GM23248 (cell line): Measurements from ENCODE around the gene PRRG1. TPM values are rescaled to one million over a fixed set of nuclear protein-coding genes. Genes with fewer than 3 reads are reported as not detected.

Experiments
- DNase-seq: peaks from one replicate; pipeline ENCODE4 v3.0.0-alpha.2; 2015
- H2AFZ ChIP-seq: fragments of 200-600 bp; sonication (generic); 2 replicates; pipeline ENCODE4 v1.6.1; 2016; ENCODE audit warnings: antibody characterized with exemption
- H3F3A ChIP-seq: fragments of 200-600 bp; sonication (generic); 2 replicates; pipeline ENCODE4 v1.6.1; 2016; ENCODE audit warnings: mild to moderate bottlenecking, antibody characterized with exemption, mixed run types; ENCODE audit not compliant: insufficient read depth
- H3K27ac ChIP-seq: fragments of 200-600 bp; sonication (generic); 2 replicates; pipeline ENCODE4 v1.5.1; 2016; ENCODE audit warnings: mild to moderate bottlenecking
- H3K27me3 ChIP-seq: fragments of 200-600 bp; sonication (generic); replicated peaks from 2 replicates; pipeline ENCODE4 v1.6.1; 2016; ENCODE audit warnings: mild to moderate bottlenecking; ENCODE audit not compliant: insufficient read depth
- H3K36me3 ChIP-seq: fragments of 200-600 bp; sonication (generic); 2 replicates; pipeline ENCODE4 v1.6.1; 2016; ENCODE audit warnings: low read depth, mild to moderate bottlenecking
- H3K4me1 ChIP-seq: fragments of 200-600 bp; sonication (generic); 2 replicates; pipeline ENCODE4 v1.6.1; 2016; ENCODE audit warnings: mild to moderate bottlenecking; ENCODE audit not compliant: insufficient read depth
- H3K4me2 ChIP-seq: fragments of 200-600 bp; sonication (generic); one replicate; pipeline ENCODE4 v1.6.1; 2016; ENCODE audit warnings: mild to moderate bottlenecking; ENCODE audit not compliant: unreplicated experiment
- H3K4me3 ChIP-seq: fragments of 200-600 bp; sonication (generic); 2 replicates; pipeline ENCODE4 v1.5.1; 2016; ENCODE audit warnings: mild to moderate bottlenecking
- H3K79me2 ChIP-seq: fragments of 200-600 bp; sonication (generic); 2 replicates; pipeline ENCODE4 v1.6.1; 2016; ENCODE audit warnings: mild to moderate bottlenecking; ENCODE audit not compliant: insufficient read depth
- H3K9ac ChIP-seq: fragments of 200-600 bp; sonication (generic); 2 replicates; pipeline ENCODE4 v1.6.1; 2016; ENCODE audit warnings: mild to moderate bottlenecking
- H3K9me2 ChIP-seq: fragments of 200-600 bp; sonication (generic); 2 replicates; pipeline ENCODE4 v1.6.1; 2016; ENCODE audit warnings: mixed run types, mild to moderate bottlenecking, moderate library complexity; ENCODE audit not compliant: insufficient read depth
- H3K9me3 ChIP-seq: fragments of 200-600 bp; sonication (generic); one replicate; pipeline ENCODE4 v1.6.1; 2017; ENCODE audit warnings: low read depth
- H4K20me1 ChIP-seq: fragments of 200-600 bp; sonication (generic); 2 replicates; pipeline ENCODE4 v1.6.0; 2016; ENCODE audit not compliant: insufficient read depth
- EZH2 ChIP-seq: fragments of 200-600 bp; sonication (generic); IDR thresholded peaks from 2 replicates; pipeline ENCODE4 v1.6.1; 2018; ENCODE audit warnings: antibody characterized with exemption, mild to moderate bottlenecking; ENCODE audit not compliant: insufficient read depth, poor library complexity, severe bottlenecking
- EZH2phosphoT487 ChIP-seq: fragments of 200-600 bp; sonication (generic); IDR thresholded peaks from 2 replicates; pipeline ENCODE4 v1.6.1; 2018; ENCODE audit warnings: antibody characterized with exemption, moderate library complexity, mild to moderate bottlenecking, low read depth; ENCODE audit not compliant: insufficient read depth
- WGBS, 2 experiments: methylation state at CpG; one replicate each; pipeline ENCODE4 v1.1.6; 2015 to 2017; ENCODE audit warnings: low lambda C conversion rate in 2 of 2, low coverage in 1 of 2; ENCODE audit errors: missing lambda C conversion rate in 2 of 2; 5-methylcytosine and 5-hydroxymethylcytosine counted together
- in situ Hi-C: fragments of 300-500 bp; cut with MboI; formaldehyde crosslinking; loops from 2 replicates; pipeline ENCODE4 v1.15.0; 2020
- polyA plus RNA-seq: library from polyadenylated mRNA; unstranded; fragments of >200 nt; fragmentation: Nextera tagmentation; extraction: Ambion mirVana; gene quantifications from 2 replicates; pipeline ENCODE4 v1.2.1, GENCODE V29; 2016
- total RNA-seq: library from RNA; depleted of rRNA; stranded (reverse); fragments of >200 nt; shearing (Covaris generic); gene quantifications from 2 replicates; pipeline ENCODE4 v1.2.3, GENCODE V29; 2014

PRRG1 gene
- total and polyA plus RNA-seq, 2 experiments from 2014 or later: 7.3 to 11.7 TPM

GRCh38 chrX:37348971-37349220, 268 bp upstream of the PRRG1 start:
- Histone ChIP-seq H3K4me2 (peak overlapping the region; percentile 72), H3K4me1 (peaks cover 14% of the 10 kb centered on the region; the same call in 1 of the 2 replicates), H4K20me1 (no peaks in the 10 kb centered on the region), H3K36me3 (no peaks in the 10 kb centered on the region), H3K9me3 (no peaks in the 10 kb centered on the region), H3F3A (peaks cover 11% of the 10 kb centered on the region), H3K4me3 (peak overlapping the region; percentile 91), H3K9ac (peak overlapping the region; percentile 89), H3K27ac (peak overlapping the region; percentile 81), H2AFZ (peak overlapping the region; percentile 89), H3K79me2 (peaks cover 33% of the 10 kb centered on the region), H3K9me2 (no peaks in the 10 kb centered on the region), H3K27me3 (no peaks in the 10 kb centered on the region)
- in situ Hi-C loops: no loop called here
- TF ChIP-seq EZH2phosphoT487 (no peak), EZH2 (no peak)
- WGBS, 2 experiments: 0% methylated on average over 3 to 11 of the region's 18 CpGs
- DNase-seq: no peak

- Histone ChIP-seq H3K9me2 (no peaks in the 10 kb centered on the region), H2AFZ (peak overlapping the region; percentile 92), H3K27ac (peak overlapping the region; percentile 81), H3F3A (peaks cover 11% of the 10 kb centered on the region), H4K20me1 (no peaks in the 10 kb centered on the region), H3K9me3 (no peaks in the 10 kb centered on the region), H3K36me3 (no peaks in the 10 kb centered on the region), H3K79me2 (peaks cover 42% of the 10 kb centered on the region), H3K4me2 (peak overlapping the region; percentile 95), H3K4me1 (peaks cover 14% of the 10 kb centered on the region; the same call in 1 of the 2 replicates), H3K27me3 (no peaks in the 10 kb centered on the region), H3K9ac (peak overlapping the region; percentile 89), H3K4me3 (peak overlapping the region; percentile 91)
- DNase-seq: peak; percentile 55
- in situ Hi-C loops: no loop called here
- TF ChIP-seq EZH2phosphoT487: no peak
- no peak for TF ChIP-seq EZH2
- 0 to 10% methylated on average over 4 of the region's 8 CpGs for WGBS, 2 experiments
These were observed 836 bp downstream of the PRRG1 start for GRCh38 chrX:37350034-37350365.

GRCh38 chrX:37353646-37354045, 4.5 kb downstream of the PRRG1 start:
- Histone ChIP-seq H3K4me3 (no peak overlapping the region), H3K9me3 (no peaks in the 10 kb centered on the region), H3K27ac (no peak overlapping the region), H3K4me1 (no peaks in the 10 kb centered on the region), H4K20me1 (no peaks in the 10 kb centered on the region), H3K79me2 (peaks cover 70% of the 10 kb centered on the region), H2AFZ (no peak overlapping the region), H3K36me3 (no peaks in the 10 kb centered on the region), H3K9ac (no peak overlapping the region), H3K27me3 (no peaks in the 10 kb centered on the region), H3K9me2 (no peaks in the 10 kb centered on the region), H3F3A (peaks cover 4% of the 10 kb centered on the region; the same call in 1 of the 2 replicates), H3K4me2 (no peak overlapping the region)
- in situ Hi-C loops: no loop called here
- no peak for DNase-seq
- 100% methylated on average over 2 of the region's 2 CpGs for WGBS, 2 experiments
- TF ChIP-seq EZH2phosphoT487 (no peak), EZH2 (no peak)

- H3K27ac ChIP-seq: no peak overlapping the region
- no peaks in the 10 kb centered on the region for H3F3A ChIP-seq
- in situ Hi-C loops: no loop called here
- no peaks in the 10 kb centered on the region for H3K9me3 ChIP-seq
- H3K9ac ChIP-seq: no peak overlapping the region
- H2AFZ ChIP-seq: no peak overlapping the region
- no peaks in the 10 kb centered on the region for H3K27me3 ChIP-seq
- WGBS, 2 experiments: 87 to 100% methylated on average over 3 of the region's 3 CpGs
- no peaks in the 10 kb centered on the region for H3K36me3 ChIP-seq
- no peaks in the 10 kb centered on the region for H3K9me2 ChIP-seq
- H3K4me3 ChIP-seq: no peak overlapping the region
- no peaks in the 10 kb centered on the region for H3K4me1 ChIP-seq
- TF ChIP-seq EZH2 (no peak), EZH2phosphoT487 (no peak)
- H3K4me2 ChIP-seq: no peak overlapping the region
- no peak for DNase-seq
- no peaks in the 10 kb centered on the region for H4K20me1 ChIP-seq
- peaks cover 70% of the 10 kb centered on the region for H3K79me2 ChIP-seq
These were observed 8.3 kb downstream of the PRRG1 start for GRCh38 chrX:37357436-37357835.

DNA sequence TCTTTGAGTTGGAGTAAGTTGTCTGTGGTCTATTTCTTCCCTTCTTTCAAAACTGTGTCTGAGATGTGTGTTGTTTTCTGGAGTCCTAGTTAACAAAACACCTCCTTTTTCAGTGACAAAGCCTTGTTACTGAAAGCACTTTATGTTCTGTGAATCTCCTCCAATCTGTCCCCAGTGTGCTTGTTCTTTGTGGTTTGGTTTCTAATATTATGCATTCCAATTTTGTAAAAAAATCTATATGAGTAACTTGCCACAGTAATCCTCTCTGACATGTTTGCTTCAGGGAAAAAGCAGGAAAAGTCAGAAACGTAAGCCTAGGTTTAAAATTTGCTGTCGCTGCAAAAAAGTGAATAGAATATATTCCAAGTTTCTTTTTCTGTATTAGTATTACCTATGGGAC, 12.4 kb downstream of the PRRG1 start:
- peak overlapping the region; percentile 12 for H3K4me2 ChIP-seq
- H3K27ac ChIP-seq: no peak overlapping the region
- in situ Hi-C loops: no loop called here
- no peak overlapping the region for H2AFZ ChIP-seq
- no peaks in the 10 kb centered on the region for H3K9me3 ChIP-seq
- H3K4me3 ChIP-seq: no peak overlapping the region
- H3K4me1 ChIP-seq: no peaks in the 10 kb centered on the region
- peaks cover 71% of the 10 kb centered on the region for H3K79me2 ChIP-seq
- H3K9me2 ChIP-seq: no peaks in the 10 kb centered on the region
- no peaks in the 10 kb centered on the region for H3K27me3 ChIP-seq
- H4K20me1 ChIP-seq: no peaks in the 10 kb centered on the region
- no peaks in the 10 kb centered on the region for H3K36me3 ChIP-seq
- DNase-seq: peak; percentile 29
- H3F3A ChIP-seq: no peaks in the 10 kb centered on the region
- no peak overlapping the region for H3K9ac ChIP-seq
- TF ChIP-seq EZH2 (no peak), EZH2phosphoT487 (no peak)
- 67 to 82% methylated on average over 2 of the region's 2 CpGs for WGBS, 2 experiments
